ENCODE results near the gene EREG. TPM values are rescaled to one million over a fixed set of nuclear protein-coding genes. Genes with fewer than 3 reads are reported as not detected.
A peak's percentile ranks its signal among the peaks of the same experiment; 100 is the strongest.

EREG gene
- total and polyA plus RNA-seq, 10 donors = 0.03 to 12.3 (median 0.29) TPM

GRCh38 chr4:74367656-74368290 lies 2.8 kb downstream of the EREG start:
- Histone ChIP-seq H3K27me3 (replicated peaks in 1 of 7) (peaks cover 3 to 33% (median 19%) of the 10 kb centered on the region in 7 donors), H3K4me1 (peaks cover 11 to 28% (median 17%) of the 10 kb centered on the region in 6 donors), H3K36me3 (no peaks in the 10 kb centered on the region), H3K4me3 (no peak overlapping the region), H3K9me3 (no peaks in the 10 kb centered on the region), H3K27ac (no peak overlapping the region)
- TF ChIP-seq CTCF (IDR thresholded peaks at IDR 0.05 in 8 of 11, conservative IDR thresholded peaks at IDR 0.05 in 3 of 11) (no peak), POLR2A (IDR thresholded peaks at IDR 0.05) (no peak), POLR2AphosphoS5 (IDR thresholded peaks at IDR 0.05) (no peak)
- intact Hi-C loops (cut with DNase I; ENCODE audit: low total_unique reads) = no loop called here
- DNase-seq = no peak
- WGBS, 5 donors = 15 to 51% (median 24%) methylated on average over 1 of the region's 1 CpG

GRCh38 chr4:74368596-74368995 lies 3.7 kb downstream of the EREG start:
- 44 to 59% (median 45%) methylated on average over 4 of the region's 4 CpGs for WGBS, 5 donors
- peaks cover 3 to 34% (median 19%) of the 10 kb centered on the region in 7 donors for H3K27me3 ChIP-seq (replicated peaks in 1 of 7)
- intact Hi-C loops (cut with DNase I; ENCODE audit: low total_unique reads) = no loop called here
- no peaks in the 10 kb centered on the region for H3K9me3 ChIP-seq
- TF ChIP-seq CTCF (IDR thresholded peaks at IDR 0.05 in 8 of 11, conservative IDR thresholded peaks at IDR 0.05 in 3 of 11) (no peak), POLR2A (IDR thresholded peaks at IDR 0.05) (no peak), POLR2AphosphoS5 (IDR thresholded peaks at IDR 0.05) (no peak)
- H3K4me3 ChIP-seq = no peak overlapping the region
- peaks cover 11 to 28% (median 17%) of the 10 kb centered on the region in 6 donors for H3K4me1 ChIP-seq
- no peaks in the 10 kb centered on the region for H3K36me3 ChIP-seq
- no peak for DNase-seq
- H3K27ac ChIP-seq = no peak overlapping the region

GRCh38 chr4:74369855-74370254 lies 4.9 kb downstream of the EREG start:
- 30 to 62% (median 43%) methylated on average over 2 of the region's 2 CpGs for WGBS, 5 donors
- Histone ChIP-seq H3K27me3 (replicated peaks in 1 of 7) (peaks cover 3 to 22% (median 15%) of the 10 kb centered on the region in 7 donors), H3K36me3 (no peaks in the 10 kb centered on the region), H3K27ac (no peak overlapping the region), H3K4me1 (peaks cover 3 to 17% (median 11%) of the 10 kb centered on the region in 6 donors), H3K9me3 (no peaks in the 10 kb centered on the region), H3K4me3 (no peak overlapping the region)
- no peak for TF ChIP-seq POLR2A (IDR thresholded peaks at IDR 0.05)
- TF ChIP-seq CTCF (IDR thresholded peaks at IDR 0.05 in 8 of 11, conservative IDR thresholded peaks at IDR 0.05 in 3 of 11) = no peak
- DNase-seq = no peak
- intact Hi-C loops (cut with DNase I; ENCODE audit: low total_unique reads) = loop anchor here (10.0 kb wide), 1 partner anchor 305 kb away; no protein-coding TSS in a partner anchor

- Histone ChIP-seq H3K9me3 (no peaks in the 10 kb centered on the region), H3K36me3 (no peaks in the 10 kb centered on the region), H3K4me1 (peaks cover 0 to 7% (median under 1%) of the 10 kb centered on the region in 6 donors), H3K27ac (no peak overlapping the region), H3K27me3 (replicated peaks in 1 of 7) (peaks cover 0 to 13% (median 4%) of the 10 kb centered on the region in 7 donors), H3K4me3 (no peak overlapping the region)
- intact Hi-C loops (cut with DNase I; ENCODE audit: low total_unique reads) = loop anchor here (10.0 kb wide), 1 partner anchor 304 kb away; no protein-coding TSS in a partner anchor
- DNase-seq = no peak
- TF ChIP-seq CTCF (IDR thresholded peaks at IDR 0.05 in 8 of 11, conservative IDR thresholded peaks at IDR 0.05 in 3 of 11) (peak in 8 of 11 experiments; percentile 23 to 62 (median 46)), POLR2AphosphoS5 (IDR thresholded peaks at IDR 0.05) (peak in 1 of 3 donors; percentile 11), POLR2A (IDR thresholded peaks at IDR 0.05) (no peak)
- 0 to 9% (median 4%) methylated on average over 1 of the region's 1 CpG for WGBS, 5 donors
These were observed 6.0 kb downstream of the EREG start for GRCh38 chr4:74370912-74371311.

All from spleen (tissue), 11 donors.